GM18873 (cell line): ENCODE measurements around the gene NEK6.
A peak's percentile ranks its signal among the peaks of the same experiment; 100 is the strongest.

ENCODE experiments used
- ATAC-seq: cut with Tn5 transposase; IDR thresholded peaks from one replicate; pipeline ENCODE4 v1.9.1; 2021; ENCODE audit warnings: mild to moderate bottlenecking, moderate library complexity, moderate number of reproducible peaks; ENCODE audit not compliant: unreplicated experiment, low FRiP score

The NEK6 gene

GRCh38 chr9:124260769-124261603, 3.2 kb downstream of the NEK6 start:
- no peak for ATAC-seq

DNA sequence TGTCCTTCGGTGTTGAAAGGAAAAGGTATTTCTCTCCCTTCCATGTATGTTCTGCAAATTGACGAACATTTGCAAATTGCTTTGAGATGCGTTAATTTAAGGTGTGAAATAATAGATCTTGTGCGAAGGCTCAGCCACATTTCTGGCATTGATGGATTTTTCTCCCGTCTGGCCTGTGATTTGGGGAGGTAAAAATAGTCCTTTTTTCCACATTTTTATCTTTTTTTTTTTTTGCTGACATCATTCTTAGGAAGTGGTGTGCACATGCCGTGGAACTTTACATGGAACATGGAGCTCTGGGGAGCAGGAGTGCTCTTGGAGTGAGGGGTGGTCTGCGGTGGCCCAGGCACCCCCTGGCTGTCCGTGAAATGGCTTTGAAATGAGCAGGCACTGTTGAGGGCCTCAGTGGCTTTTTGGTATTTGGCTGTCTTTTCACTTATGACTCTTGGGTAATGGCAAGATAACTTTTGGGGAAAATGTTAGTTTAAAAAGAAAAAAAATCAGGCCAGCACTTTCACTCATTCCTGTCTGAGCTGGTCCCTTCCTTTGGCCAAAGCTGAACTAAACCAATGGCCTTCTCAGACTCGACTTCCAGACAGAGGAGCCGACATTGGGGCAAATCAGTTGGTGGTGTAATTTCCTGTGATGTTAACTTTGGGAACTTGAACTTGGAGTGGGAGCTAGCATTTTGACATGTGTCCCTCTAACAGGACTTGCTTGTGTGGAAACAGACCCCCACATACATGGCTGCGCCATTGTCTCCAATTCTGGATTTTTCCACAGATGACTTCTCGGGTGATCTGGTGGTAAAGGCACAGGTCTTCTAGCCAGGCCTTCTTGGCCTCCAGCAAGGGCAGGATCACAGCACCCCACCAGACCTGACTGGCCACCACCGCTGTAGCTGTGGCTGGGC, 4.2 kb downstream of the NEK6 start:
- ATAC-seq: no peak

- no peak for ATAC-seq
These were observed 4.9 kb downstream of the NEK6 start for GRCh38 chr9:124262649-124262972.

- no peak for ATAC-seq
These were observed 5.5 kb downstream of the NEK6 start for GRCh38 chr9:124263213-124263612.

DNA sequence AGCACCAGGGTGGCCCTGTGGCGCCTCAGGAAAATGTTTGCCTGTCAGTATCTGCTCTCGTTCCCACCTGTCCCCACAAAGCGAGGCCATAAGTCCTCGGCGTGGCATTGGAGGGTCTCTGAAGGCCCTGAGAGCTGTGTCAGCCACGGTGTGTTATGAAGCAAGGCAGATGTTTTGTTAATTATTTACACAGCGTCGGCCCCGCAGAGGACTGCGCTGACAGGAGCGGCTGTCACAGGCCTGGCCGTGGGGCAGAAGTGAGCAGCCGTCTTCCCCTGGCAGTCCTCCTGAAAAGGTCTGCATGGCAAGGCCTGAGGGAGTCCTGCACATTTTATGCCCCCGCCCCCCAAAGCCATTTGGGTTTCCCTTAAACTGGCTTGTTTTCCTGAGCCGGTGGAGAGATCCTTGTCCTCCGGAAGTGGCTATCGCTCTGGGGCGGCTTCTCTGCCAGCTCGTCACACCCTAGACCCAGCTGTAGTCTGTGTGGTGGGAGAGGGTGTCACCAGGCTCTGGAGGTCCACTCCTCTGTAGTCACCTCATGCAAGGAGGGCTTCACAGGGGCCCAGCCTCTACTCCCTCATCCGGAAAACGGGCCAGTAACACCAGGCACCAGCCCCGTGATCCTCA, 6.2 kb downstream of the NEK6 start:
- ATAC-seq: peak; percentile 42

- ATAC-seq: peak; percentile 57
These were observed 7.1 kb downstream of the NEK6 start for GRCh38 chr9:124264823-124265233.

- no peak for ATAC-seq
These were observed 7.8 kb downstream of the NEK6 start for GRCh38 chr9:124265551-124265950.

DNA sequence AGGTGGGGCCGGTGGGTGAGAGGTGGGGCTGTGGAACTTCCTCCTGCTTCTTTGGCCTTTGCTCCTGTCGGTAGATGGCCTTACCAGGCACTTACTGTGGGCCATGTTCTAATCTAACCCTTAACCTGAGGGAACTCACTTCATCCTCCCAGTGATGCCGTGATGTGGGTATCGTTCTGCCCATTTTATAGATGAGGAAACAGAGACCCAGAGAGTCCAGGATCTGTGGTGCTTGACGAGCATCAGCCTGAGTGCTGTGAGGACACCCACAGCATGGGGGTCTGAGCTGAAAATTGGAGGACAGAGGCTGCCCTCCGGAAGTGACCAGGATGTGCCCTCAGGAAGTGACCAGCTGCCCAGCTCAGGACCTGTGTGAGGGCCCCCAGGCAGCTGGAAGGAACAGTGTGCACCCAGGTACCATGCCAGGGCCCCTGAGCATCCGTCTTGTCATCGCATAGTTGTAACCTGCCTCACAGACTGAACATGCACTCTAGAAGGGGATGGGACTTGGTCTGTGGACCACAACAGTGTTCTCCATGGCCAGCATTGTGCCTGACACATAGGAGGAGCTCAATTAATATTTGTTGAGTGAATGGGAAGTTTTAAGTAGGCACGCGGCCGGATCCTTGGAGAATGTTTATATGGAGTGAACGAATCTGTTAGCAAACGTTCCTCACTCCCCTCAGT, 8.5 kb downstream of the NEK6 start:
- no peak for ATAC-seq

- no peak for ATAC-seq
These were observed 9.1 kb downstream of the NEK6 start for GRCh38 chr9:124266826-124267201.

DNA sequence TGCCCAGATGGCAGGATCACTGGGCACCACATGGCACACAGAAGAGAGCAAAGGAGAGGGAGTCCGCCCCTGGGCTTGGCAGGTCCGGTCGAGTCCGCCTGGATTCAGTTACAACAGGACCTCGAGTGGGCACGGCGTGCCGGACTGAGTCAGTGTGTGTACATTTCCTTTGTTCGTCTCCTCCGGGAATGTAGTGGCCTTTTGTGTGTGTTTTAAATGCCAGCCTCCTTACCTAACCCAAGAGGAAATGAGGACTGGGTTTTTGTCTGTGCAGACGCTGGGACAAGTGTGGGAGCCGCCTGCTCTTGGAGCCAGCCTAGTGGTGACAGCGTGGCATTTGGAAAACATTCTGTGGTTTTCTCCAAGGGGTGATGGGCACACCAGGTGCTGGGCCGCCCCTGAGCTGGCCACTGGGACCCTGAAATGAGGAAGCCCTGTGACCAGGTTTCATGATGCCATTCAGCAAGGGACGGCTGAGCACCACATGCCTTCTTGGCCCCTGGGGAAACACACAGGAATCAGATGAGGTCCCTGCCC, 9.6 kb downstream of the NEK6 start:
- ATAC-seq: no peak

DNA sequence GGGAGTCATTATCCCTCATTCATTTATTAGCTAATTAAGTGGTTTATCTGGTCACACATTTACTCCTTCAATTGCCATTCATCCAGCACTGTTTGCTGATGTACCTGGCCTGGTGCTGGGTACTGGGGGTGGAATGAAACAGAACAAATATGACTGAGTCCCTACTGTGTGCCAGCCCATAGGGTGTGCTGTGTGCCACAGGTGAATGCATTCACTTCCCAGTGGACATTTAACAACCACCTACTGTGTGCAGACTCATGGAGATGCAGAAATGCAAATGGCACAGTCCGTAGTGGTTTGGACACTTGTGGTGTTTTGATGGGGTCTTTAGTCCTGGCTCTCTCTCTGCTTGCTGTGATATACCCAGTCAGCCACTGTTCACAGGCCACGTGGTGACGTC, 10.5 kb downstream of the NEK6 start:
- ATAC-seq: no peak

GRCh38 chr9:124268661-124269060, 10.9 kb downstream of the NEK6 start:
- ATAC-seq: no peak

DNA sequence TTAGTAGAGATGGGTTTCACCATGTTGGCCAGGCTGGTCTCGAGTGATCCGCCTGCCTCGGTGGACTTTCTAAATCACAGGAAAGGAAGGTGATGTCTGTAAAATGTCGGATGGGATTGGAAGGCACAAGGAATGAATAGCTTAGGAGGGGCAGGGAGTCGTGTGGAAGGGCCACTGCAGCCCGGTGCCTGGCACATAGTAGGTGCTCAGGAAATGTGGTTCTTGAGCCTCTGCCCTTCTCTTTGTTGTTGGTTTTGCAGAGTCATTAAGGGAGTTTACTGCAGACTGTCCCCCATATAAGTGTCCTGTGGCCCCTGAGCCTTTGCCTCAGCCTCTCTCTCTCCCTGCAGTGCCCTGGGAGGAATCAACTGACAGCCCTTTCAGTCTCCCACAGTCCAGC, 11.8 kb downstream of the NEK6 start:
- no peak for ATAC-seq

GRCh38 chr9:124270504-124271335, 13.0 kb downstream of the NEK6 start:
- no peak for ATAC-seq

DNA sequence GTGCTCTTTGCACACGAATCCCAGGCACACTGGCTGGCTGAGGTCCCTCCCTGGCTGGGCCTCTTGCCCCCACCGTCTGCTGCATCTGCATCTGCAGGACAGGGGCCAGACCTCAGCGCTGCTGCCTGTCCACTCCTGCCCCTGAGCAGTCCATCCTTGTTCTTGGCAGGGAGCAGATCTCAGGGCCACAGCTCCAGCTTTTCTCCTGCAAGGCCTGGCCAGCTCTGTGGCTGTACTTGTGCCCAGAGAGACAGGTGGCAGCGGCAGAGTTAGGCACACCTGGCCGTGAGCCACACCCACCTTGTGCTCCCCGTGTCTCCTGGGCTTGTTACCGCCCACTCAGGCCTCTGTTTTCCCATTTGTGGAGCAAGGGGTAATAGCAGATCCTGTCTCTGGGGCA, 13.9 kb downstream of the NEK6 start:
- no peak for ATAC-seq

DNA sequence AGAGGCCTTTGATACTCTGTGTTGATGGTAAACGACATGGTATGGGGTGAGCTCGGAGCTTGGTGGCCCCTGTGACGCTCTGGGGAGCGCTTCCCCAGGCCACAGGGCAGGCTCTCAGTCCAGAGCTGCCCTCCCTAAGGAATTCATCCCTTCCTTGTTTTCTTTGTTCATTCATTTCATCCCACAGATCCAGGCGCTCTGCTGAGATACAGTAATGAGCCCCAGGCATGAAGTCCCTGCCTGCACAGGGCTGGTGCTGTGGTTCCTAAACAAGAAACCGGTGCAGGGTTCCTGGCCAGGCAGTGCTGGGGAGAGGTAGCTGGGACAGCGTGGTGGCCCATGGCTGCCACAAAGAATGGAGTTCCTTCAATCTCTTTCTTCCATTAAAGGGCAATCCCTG, 14.4 kb downstream of the NEK6 start:
- ATAC-seq: no peak

DNA sequence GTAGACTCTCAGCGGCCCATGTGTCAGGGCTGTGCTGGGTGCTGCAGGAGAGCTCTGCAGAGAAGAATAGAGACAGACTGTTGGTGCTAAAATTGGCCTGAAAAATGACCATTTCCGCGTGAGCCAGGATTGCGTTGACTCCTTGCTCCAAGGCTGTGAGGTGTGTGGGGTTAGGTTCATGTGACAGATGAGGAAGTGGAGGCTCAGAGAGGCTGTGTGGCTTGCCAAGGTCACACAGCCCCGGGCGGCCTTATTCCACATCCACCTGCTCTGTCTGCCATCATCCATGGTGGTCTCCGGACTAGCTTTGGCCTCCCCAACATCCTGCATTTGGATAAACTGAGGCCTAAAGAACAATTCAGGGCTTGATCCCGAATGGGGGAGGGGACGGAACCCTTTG, 15.2 kb downstream of the NEK6 start:
- no peak for ATAC-seq

DNA sequence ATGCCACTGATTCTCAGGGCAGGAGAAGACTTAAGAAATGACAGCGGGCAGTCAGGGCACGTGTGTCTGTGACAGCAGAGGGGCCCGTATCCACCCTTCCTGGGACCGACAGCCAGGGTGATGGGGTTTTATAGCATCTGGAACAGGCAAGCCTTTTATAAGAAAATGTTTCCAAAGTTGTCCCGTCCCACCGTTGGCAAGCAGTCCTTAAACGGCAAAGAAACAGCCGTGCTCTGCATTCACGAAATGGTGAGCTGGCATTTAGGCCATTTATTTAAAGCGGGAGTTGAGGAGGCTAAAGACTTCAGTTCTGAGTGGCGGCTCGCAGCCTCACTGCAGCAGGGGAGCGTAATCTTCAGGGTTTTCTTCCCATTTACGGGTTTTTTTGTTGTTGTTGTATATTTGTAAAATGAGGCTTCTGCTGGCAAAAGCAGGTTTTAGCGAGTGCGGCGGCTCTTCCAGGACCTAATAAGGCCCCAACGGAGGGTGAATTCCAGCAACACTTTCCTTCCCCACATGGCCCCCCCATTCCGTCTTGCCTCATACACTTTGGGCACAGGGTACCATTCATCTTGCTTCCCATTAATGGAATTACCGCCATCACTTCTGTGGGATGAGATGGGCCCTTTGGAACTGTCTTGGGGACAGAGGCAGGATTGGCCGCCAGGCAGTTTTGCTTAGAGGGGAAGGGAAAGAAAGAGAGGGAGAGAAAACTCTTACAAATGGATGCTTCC, 15.8 kb downstream of the NEK6 start:
- ATAC-seq: no peak

GRCh38 chr9:124274226-124274625, 16.5 kb downstream of the NEK6 start:
- no peak for ATAC-seq
